ENCODE data around the gene ZNF865. TPM values are rescaled to one million over a fixed set of nuclear protein-coding genes. Genes with fewer than 3 reads are reported as not detected.

ZNF865 gene
- total RNA-seq, 1 donor from 2014 or later = 15.0 TPM

GRCh38 chr19:55658846-55659459 lies 53.5 kb downstream of the ZNF865 start:
- no peaks in the 10 kb centered on the region for H3K9me3 ChIP-seq (ENCODE audit: insufficient read depth, low read depth, low read length)
- H3K9me3 Mint-ChIP-seq (ENCODE audit: unreplicated experiment) = no peaks in the 10 kb centered on the region
- H3K27me3 Mint-ChIP-seq (ENCODE audit: low read depth, unreplicated experiment) = no peaks in the 10 kb centered on the region
- DNase-seq (ENCODE audit: low read depth) (no peak), FAIRE-seq (no peak)
- H3K9ac ChIP-seq (ENCODE audit: low read length) = no peak overlapping the region
- peak overlapping the region; percentile 20 for H3K27ac Mint-ChIP-seq (ENCODE audit: unreplicated experiment)
- peaks cover 26% of the 10 kb centered on the region for H3K4me1 ChIP-seq (ENCODE audit: insufficient read depth, low read length)
- peak overlapping the region; percentile 97 for H3K4me2 ChIP-seq (ENCODE audit: low read length)
- peaks cover 16% of the 10 kb centered on the region for H3K36me3 ChIP-seq (ENCODE audit: insufficient read depth, low read length)
- peaks cover 14% of the 10 kb centered on the region for H3K36me3 Mint-ChIP-seq (ENCODE audit: low read depth, unreplicated experiment)
- H3K4me3 ChIP-seq (ENCODE audit: insufficient read depth, low read depth, low read length) = no peak overlapping the region
- no peak overlapping the region for H2AFZ ChIP-seq (ENCODE audit: low read depth, low read length)
- H4K20me1 ChIP-seq (ENCODE audit: insufficient read depth, low read length) = peaks cover 86% of the 10 kb centered on the region
- H3K79me2 ChIP-seq (ENCODE audit: insufficient read depth, low read length) = peaks cover 90% of the 10 kb centered on the region
- no peak for TF ChIP-seq CTCF (IDR thresholded peaks at IDR 0.05; ENCODE audit: insufficient read depth, low read depth, low read length)
- no peak for TF ChIP-seq EZH2 (IDR thresholded peaks at IDR 0.05; ENCODE audit: insufficient read depth, low read length)
- peak overlapping the region; percentile 74 for H3K4me3 Mint-ChIP-seq (ENCODE audit: unreplicated experiment)
- H3K4me1 Mint-ChIP-seq (ENCODE audit: low read depth, unreplicated experiment) = peaks cover 28% of the 10 kb centered on the region
- no peak overlapping the region for H3K27ac ChIP-seq (ENCODE audit: low read depth, low read length)
- no peaks in the 10 kb centered on the region for H3K27me3 ChIP-seq (ENCODE audit: insufficient read depth, low read length)

GRCh38 chr19:55659822-55660221 lies 54.4 kb downstream of the ZNF865 start:
- Mint-ChIP-seq H3K27ac (ENCODE audit: unreplicated experiment) (no peak overlapping the region), H3K36me3 (ENCODE audit: low read depth, unreplicated experiment) (peaks cover 17% of the 10 kb centered on the region), H3K4me1 (ENCODE audit: low read depth, unreplicated experiment) (peaks cover 28% of the 10 kb centered on the region), H3K9me3 (ENCODE audit: unreplicated experiment) (no peaks in the 10 kb centered on the region), H3K4me3 (ENCODE audit: unreplicated experiment) (peak overlapping the region; percentile 45), H3K27me3 (ENCODE audit: low read depth, unreplicated experiment) (no peaks in the 10 kb centered on the region)
- Histone ChIP-seq H3K27ac (ENCODE audit: low read depth, low read length) (no peak overlapping the region), H3K36me3 (ENCODE audit: insufficient read depth, low read length) (peaks cover 21% of the 10 kb centered on the region), H2AFZ (ENCODE audit: low read depth, low read length) (no peak overlapping the region), H3K4me3 (ENCODE audit: insufficient read depth, low read depth, low read length) (no peak overlapping the region), H3K79me2 (ENCODE audit: insufficient read depth, low read length) (peaks cover 99% of the 10 kb centered on the region), H3K9ac (ENCODE audit: low read length) (no peak overlapping the region), H3K4me2 (ENCODE audit: low read length) (no peak overlapping the region), H3K9me3 (ENCODE audit: insufficient read depth, low read depth, low read length) (no peaks in the 10 kb centered on the region), H3K27me3 (ENCODE audit: insufficient read depth, low read length) (no peaks in the 10 kb centered on the region), H4K20me1 (ENCODE audit: insufficient read depth, low read length) (peaks cover 94% of the 10 kb centered on the region), H3K4me1 (ENCODE audit: insufficient read depth, low read length) (peaks cover 26% of the 10 kb centered on the region)
- DNase-seq (ENCODE audit: low read depth) (no peak), FAIRE-seq (no peak)
- TF ChIP-seq CTCF (IDR thresholded peaks at IDR 0.05; ENCODE audit: insufficient read depth, low read depth, low read length) (no peak), EZH2 (IDR thresholded peaks at IDR 0.05; ENCODE audit: insufficient read depth, low read length) (no peak)

GRCh38 chr19:55660404-55660803 lies 55.0 kb downstream of the ZNF865 start:
- TF ChIP-seq CTCF (IDR thresholded peaks at IDR 0.05; ENCODE audit: insufficient read depth, low read depth, low read length) (no peak), EZH2 (IDR thresholded peaks at IDR 0.05; ENCODE audit: insufficient read depth, low read length) (no peak)
- Mint-ChIP-seq H3K9me3 (ENCODE audit: unreplicated experiment) (no peaks in the 10 kb centered on the region), H3K27me3 (ENCODE audit: low read depth, unreplicated experiment) (no peaks in the 10 kb centered on the region), H3K36me3 (ENCODE audit: low read depth, unreplicated experiment) (peaks cover 19% of the 10 kb centered on the region), H3K4me1 (ENCODE audit: low read depth, unreplicated experiment) (peaks cover 28% of the 10 kb centered on the region), H3K27ac (ENCODE audit: unreplicated experiment) (peak overlapping the region; percentile 26), H3K4me3 (ENCODE audit: unreplicated experiment) (no peak overlapping the region)
- Histone ChIP-seq H3K27me3 (ENCODE audit: insufficient read depth, low read length) (no peaks in the 10 kb centered on the region), H2AFZ (ENCODE audit: low read depth, low read length) (no peak overlapping the region), H3K4me2 (ENCODE audit: low read length) (no peak overlapping the region), H3K9ac (ENCODE audit: low read length) (no peak overlapping the region), H3K27ac (ENCODE audit: low read depth, low read length) (no peak overlapping the region), H4K20me1 (ENCODE audit: insufficient read depth, low read length) (peaks cover 97% of the 10 kb centered on the region), H3K4me1 (ENCODE audit: insufficient read depth, low read length) (peaks cover 26% of the 10 kb centered on the region), H3K4me3 (ENCODE audit: insufficient read depth, low read depth, low read length) (no peak overlapping the region), H3K36me3 (ENCODE audit: insufficient read depth, low read length) (peaks cover 21% of the 10 kb centered on the region), H3K79me2 (ENCODE audit: insufficient read depth, low read length) (peaks cover 96% of the 10 kb centered on the region), H3K9me3 (ENCODE audit: insufficient read depth, low read depth, low read length) (no peaks in the 10 kb centered on the region)
- DNase-seq (ENCODE audit: low read depth) (no peak), FAIRE-seq (no peak)
